B cell (primary cell): ENCODE results near the gene PARP3. TPM values are rescaled to one million over a fixed set of nuclear protein-coding genes. Genes with fewer than 3 reads are reported as not detected.
A peak's percentile ranks its signal among the peaks of the same experiment; 100 is the strongest.

ENCODE experiments used
- ATAC-seq: fragments of 200-7000 bp; cut with Tn5 transposase; one replicate; pipeline ENCODE4 v1.10.0; 2021; ENCODE audit warnings: low read depth, mild to moderate bottlenecking, moderate number of reproducible peaks, moderate library complexity
- CTCF ChIA-PET: fragments of 350-600 bp; sonication (Branson Sonifier 250); formaldehyde crosslinking; loops from one replicate; lab custom pipeline; 2021; ENCODE audit warnings: antibody characterized with exemption, inconsistent platforms; lab: Charles Lee
- POLR2A ChIA-PET: fragments of 350-600 bp; sonication (Branson Sonifier 250); formaldehyde crosslinking; loops from one replicate; lab custom pipeline; 2021; ENCODE audit warnings: antibody characterized with exemption; lab: Charles Lee
- DNase-seq: peaks from one replicate; pipeline ENCODE4 v3.0.0; 2013
- H2AFZ ChIP-seq: 2 replicates; pipeline ENCODE4 v1.6.1; 2012; ENCODE audit warnings: mild to moderate bottlenecking, low read depth, low read length; ENCODE audit not compliant: insufficient read depth, poor library complexity, severe bottlenecking
- H3K27ac ChIP-seq, 2 donors: 1 replicate in 1 of 2; 2 replicates in 1 of 2; pipeline ENCODE4 v1.5.1; 2012 to 2013; ENCODE audit warnings: low read length in 2 of 2, mild to moderate bottlenecking in 2 of 2, moderate library complexity in 1 of 2
- H3K27me3 ChIP-seq, 4 experiments: fragments of 200-600 bp in 1 of 4; sonication (generic) in 1 of 4; replicated peaks in 1 of 4; 1 replicate in 2 of 4; 2 replicates in 2 of 4; pipeline versions ENCODE4 v1.6.1 to v1.7.0; 2013 to 2016; ENCODE audit warnings: low read length in 3 of 4, mild to moderate bottlenecking in 2 of 4, mixed read lengths in 1 of 4, moderate library complexity in 1 of 4; ENCODE audit not compliant: insufficient read depth in 4 of 4, control insufficient read depth in 3 of 4; ENCODE audit errors: control extremely low read depth in 1 of 4
- H3K36me3 ChIP-seq, 2 experiments: replicated peaks in 1 of 2; 1 replicate in 1 of 2; 2 replicates in 1 of 2; pipeline versions ENCODE4 v1.6.1 to v1.7.1; 2013; ENCODE audit warnings: low read length in 1 of 2; ENCODE audit not compliant: insufficient read depth in 2 of 2, control insufficient read depth in 1 of 2; ENCODE audit errors: control extremely low read depth in 1 of 2, extremely low read depth in 1 of 2
- H3K4me1 ChIP-seq, 2 donors: fragments of 200-600 bp in 1 of 2; sonication (generic) in 1 of 2; 1 replicate in 1 of 2; 2 replicates in 1 of 2; pipeline versions ENCODE4 v1.5.1 to v1.6.1; 2013 to 2017; ENCODE audit warnings: low read length in 2 of 2; ENCODE audit not compliant: control insufficient read depth in 2 of 2, insufficient read depth in 2 of 2
- H3K4me2 ChIP-seq: replicated peaks from 2 replicates; pipeline ENCODE3; 2012; ENCODE audit warnings: mild to moderate bottlenecking, low read depth, low read length; ENCODE audit not compliant: poor library complexity, severe bottlenecking
- H3K4me3 ChIP-seq, 5 experiments: fragments of 200-600 bp in 1 of 5; sonication (generic) in 1 of 5; 1 replicate in 3 of 5; 2 replicates in 2 of 5; pipeline versions ENCODE4 v1.5.1 to v1.7.0; 2011 to 2016; ENCODE audit warnings: low read length in 4 of 5, mild to moderate bottlenecking in 4 of 5, low read depth in 2 of 5, control low read depth in 1 of 5, moderate library complexity in 1 of 5; ENCODE audit not compliant: insufficient read depth in 1 of 5; ENCODE audit errors: control extremely low read depth in 1 of 5, extremely low read depth in 1 of 5
- H3K79me2 ChIP-seq: fragments of 200-600 bp; sonication (generic); one replicate; pipeline ENCODE4 v1.6.0; 2016; ENCODE audit warnings: low read length; ENCODE audit not compliant: control insufficient read depth, insufficient read depth
- H3K9ac ChIP-seq: fragments of 200-600 bp; sonication (generic); 2 replicates; pipeline ENCODE4 v1.6.1; 2017; ENCODE audit warnings: mild to moderate bottlenecking, low read length, moderate library complexity
- H3K9me3 ChIP-seq, 3 donors: one replicate each; pipeline versions ENCODE4 v1.6.1 to v1.7.1; 2013; ENCODE audit warnings: low read length in 2 of 3; ENCODE audit not compliant: control insufficient read depth in 2 of 3, insufficient read depth in 1 of 3; ENCODE audit errors: control extremely low read depth in 1 of 3
- H4K20me1 ChIP-seq: 2 replicates; pipeline ENCODE4 v1.6.0; 2012; ENCODE audit warnings: mild to moderate bottlenecking, low read length; ENCODE audit not compliant: insufficient read depth, control insufficient read depth, poor library complexity, severe bottlenecking
- H3K27ac Mint-ChIP-seq: one replicate; pipeline ENCODE4 v1.8.0; 2021; ENCODE audit warnings: mixed read lengths
- H3K27me3 Mint-ChIP-seq: one replicate; pipeline ENCODE4 v1.8.0; 2021; ENCODE audit warnings: mixed read lengths
- H3K4me1 Mint-ChIP-seq: one replicate; pipeline ENCODE4 v1.8.0; 2021; ENCODE audit warnings: mixed read lengths
- H3K4me3 Mint-ChIP-seq: one replicate; pipeline ENCODE4 v1.8.0; 2021; ENCODE audit warnings: mixed read lengths
- H3K9me3 Mint-ChIP-seq: one replicate; pipeline ENCODE4 v1.8.0; 2022; ENCODE audit warnings: mixed read lengths; ENCODE audit not compliant: insufficient read depth
- EZH2 ChIP-seq: IDR thresholded peaks from 2 replicates; pipeline ENCODE4 v1.6.1; 2012; ENCODE audit warnings: borderline replicate concordance, low read depth, mild to moderate bottlenecking, moderate library complexity, low read length; ENCODE audit not compliant: insufficient read depth, poor library complexity, severe bottlenecking
- WGBS: methylation state at CpG from one replicate; pipeline ENCODE4 v1.1.5; 2013; ENCODE audit warnings: missing lambda C conversion rate; ENCODE audit not compliant: insufficient coverage; 5-methylcytosine and 5-hydroxymethylcytosine counted together
- intact Hi-C: fragments of 100-400 bp; cut with micrococcal nuclease; formaldehyde crosslinking; loops from one replicate; pipeline ENCODE4 v1.10.0; 2022
- polyA plus RNA-seq: library from polyadenylated mRNA; depleted of rRNA; stranded (reverse); fragments of >200 nt; gene quantifications from 2 replicates; pipeline ENCODE4 v1.2.3, GENCODE V29; 2012
- total RNA-seq, 2 donors: library from RNA; stranded (reverse); fragments of 120-200 nt in 1 of 2; gene quantifications; 1 replicate in 1 of 2; 2 replicates in 1 of 2; pipeline versions ENCODE4 v1.2.3 to v1.2.4, GENCODE V29; 2013 to 2022
- TF ChIP-seq, protein P1 (sequence below): fragments of 200-600 bp; IDR thresholded peaks from one replicate; pipeline ENCODE4 v1.8.0; 2022; ENCODE audit warnings: antibody characterized with exemption, mild to moderate bottlenecking

PARP3 gene
- total and polyA plus RNA-seq, 2 donors (not counting 1 experiment from before 2014, with no cell fraction given) = 17.7 to 29.7 TPM

GRCh38 chr3:51994530-51994929 lies 52.4 kb downstream of the PARP3 start:
- no peaks in the 10 kb centered on the region for H3K9me3 Mint-ChIP-seq

More at GRCh38 chr3:51994530-51994929, 52.4 kb downstream of the PARP3 start:
- DNase-seq = no peak
- Histone ChIP-seq H2AFZ (no peak overlapping the region), H3K9ac (peak overlapping the region; percentile 90), H3K27me3 (no peaks in the 10 kb centered on the region), H3K79me2 (peaks cover 17% of the 10 kb centered on the region), H3K36me3 (peaks cover 0 to 26% of the 10 kb centered on the region in 2 experiments), H3K4me2 (peak overlapping the region; percentile 88), H3K9me3 (no peaks in the 10 kb centered on the region), H4K20me1 (peaks cover 37% of the 10 kb centered on the region), H3K4me3 (peak overlapping the region in 2 of 5 experiments; percentile 9 to 99), H3K27ac (peak overlapping the region in 1 of 2 donors; percentile 87), H3K4me1 (peaks cover 13 to 19% of the 10 kb centered on the region in 2 donors)
- TF ChIP-seq EZH2 = no peak
- TF ChIP-seq, protein P1, sequence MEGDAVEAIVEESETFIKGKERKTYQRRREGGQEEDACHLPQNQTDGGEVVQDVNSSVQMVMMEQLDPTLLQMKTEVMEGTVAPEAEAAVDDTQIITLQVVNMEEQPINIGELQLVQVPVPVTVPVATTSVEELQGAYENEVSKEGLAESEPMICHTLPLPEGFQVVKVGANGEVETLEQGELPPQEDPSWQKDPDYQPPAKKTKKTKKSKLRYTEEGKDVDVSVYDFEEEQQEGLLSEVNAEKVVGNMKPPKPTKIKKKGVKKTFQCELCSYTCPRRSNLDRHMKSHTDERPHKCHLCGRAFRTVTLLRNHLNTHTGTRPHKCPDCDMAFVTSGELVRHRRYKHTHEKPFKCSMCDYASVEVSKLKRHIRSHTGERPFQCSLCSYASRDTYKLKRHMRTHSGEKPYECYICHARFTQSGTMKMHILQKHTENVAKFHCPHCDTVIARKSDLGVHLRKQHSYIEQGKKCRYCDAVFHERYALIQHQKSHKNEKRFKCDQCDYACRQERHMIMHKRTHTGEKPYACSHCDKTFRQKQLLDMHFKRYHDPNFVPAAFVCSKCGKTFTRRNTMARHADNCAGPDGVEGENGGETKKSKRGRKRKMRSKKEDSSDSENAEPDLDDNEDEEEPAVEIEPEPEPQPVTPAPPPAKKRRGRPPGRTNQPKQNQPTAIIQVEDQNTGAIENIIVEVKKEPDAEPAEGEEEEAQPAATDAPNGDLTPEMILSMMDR = no peak
- ATAC-seq = no peak
- ChIA-PET POLR2A (interaction anchor here (0.5 to 2.5 kb wide), 3 partner anchors 12 to 1666 kb away, joined by 3 to 25 read pairs (median 4); partner anchors contain the start of gene ACY1), CTCF (interaction anchor here (0.7 to 2.7 kb wide), 6 partner anchors 11 to 1383 kb away, joined by 3 to 25 read pairs (median 5); partner anchors contain the start of genes ABHD14A, ABHD14B, ACY1 and RRP9)
- peaks cover 33% of the 10 kb centered on the region for H3K4me1 Mint-ChIP-seq
- intact Hi-C loops = loop anchor here (2.0 kb wide), 2 partner anchors 20 to 542 kb away; partner anchors contain the start of genes ABHD14A, ABHD14B and UQCC5
- no CpG with 5 or more reads among the region's 2 CpGs for WGBS
- H3K27ac Mint-ChIP-seq = no peak overlapping the region
- peaks cover 6% of the 10 kb centered on the region for H3K27me3 Mint-ChIP-seq
- peak overlapping the region; percentile 100 for H3K4me3 Mint-ChIP-seq
